BE2C (cell line): ENCODE results near the gene MAP3K9.

ENCODE experiments used
- DNase-seq: peaks from one replicate; pipeline ENCODE4 v3.0.0-alpha.2; 2020
- H3K27me3 ChIP-seq: fragments of 250-450 bp; sonication (Bioruptor Pico); 2 replicates; pipeline ENCODE4 v1.5.1; 2020; ENCODE audit warnings: mild to moderate bottlenecking
- H3K36me3 ChIP-seq: fragments of 250-450 bp; sonication (Bioruptor Pico); 2 replicates; pipeline ENCODE4 v1.5.1; 2020; ENCODE audit warnings: mild to moderate bottlenecking
- H3K4me1 ChIP-seq: fragments of 250-450 bp; sonication (Bioruptor Pico); 2 replicates; pipeline ENCODE4 v1.5.1; 2020
- H3K4me3 ChIP-seq: 2 replicates; pipeline ENCODE4 v1.5.1; 2011; ENCODE audit warnings: low read depth, low read length
- H3K9me3 ChIP-seq: fragments of 250-450 bp; sonication (Bioruptor Pico); 2 replicates; pipeline ENCODE4 v1.5.1; 2020
- CTCF ChIP-seq: IDR thresholded peaks from 2 replicates; pipeline ENCODE4 v1.5.1; 2012; ENCODE audit warnings: mild to moderate bottlenecking, low read depth, low read length

MAP3K9 gene

GRCh38 chr14:70748422-70748821 is 60.9 kb downstream of the MAP3K9 start:
- Histone ChIP-seq H3K4me1 (no peaks in the 10 kb centered on the region), H3K9me3 (no peaks in the 10 kb centered on the region), H3K36me3 (no peaks in the 10 kb centered on the region), H3K4me3 (no peak overlapping the region), H3K27me3 (no peaks in the 10 kb centered on the region; the same call in 1 of the 2 replicates)
- no peak for DNase-seq
- no peak for TF ChIP-seq CTCF

GRCh38 chr14:70744641-70745040 is 64.7 kb downstream of the MAP3K9 start:
- Histone ChIP-seq H3K4me3 (no peak overlapping the region), H3K27me3 (no peaks in the 10 kb centered on the region; the same call in 1 of the 2 replicates), H3K9me3 (no peaks in the 10 kb centered on the region), H3K4me1 (no peaks in the 10 kb centered on the region), H3K36me3 (no peaks in the 10 kb centered on the region)
- TF ChIP-seq CTCF = no peak
- no peak for DNase-seq

GRCh38 chr14:70742316-70742715 is 67.0 kb downstream of the MAP3K9 start:
- H3K4me1 ChIP-seq = no peaks in the 10 kb centered on the region
- H3K9me3 ChIP-seq = no peaks in the 10 kb centered on the region
- no peak overlapping the region for H3K4me3 ChIP-seq
- no peak for DNase-seq
- H3K36me3 ChIP-seq = no peaks in the 10 kb centered on the region
- H3K27me3 ChIP-seq = no peaks in the 10 kb centered on the region
- no peak for TF ChIP-seq CTCF

- TF ChIP-seq CTCF = no peak
- no peak for DNase-seq
- H3K9me3 ChIP-seq = no peaks in the 10 kb centered on the region
- H3K36me3 ChIP-seq = no peaks in the 10 kb centered on the region
- no peaks in the 10 kb centered on the region for H3K4me1 ChIP-seq
- no peaks in the 10 kb centered on the region for H3K27me3 ChIP-seq
- no peak overlapping the region for H3K4me3 ChIP-seq
Measured at GRCh38 chr14:70741482-70741881, 67.8 kb downstream of the MAP3K9 start.

GRCh38 chr14:70735043-70735442 is 74.3 kb downstream of the MAP3K9 start:
- Histone ChIP-seq H3K4me1 (peaks cover 8% of the 10 kb centered on the region; the same call in 1 of the 2 replicates), H3K4me3 (no peak overlapping the region), H3K27me3 (no peaks in the 10 kb centered on the region), H3K36me3 (no peaks in the 10 kb centered on the region), H3K9me3 (no peaks in the 10 kb centered on the region)
- no peak for TF ChIP-seq CTCF
- peak; percentile 89 for DNase-seq

GRCh38 chr14:70731447-70732239 is 77.7 kb downstream of the MAP3K9 start:
- Histone ChIP-seq H3K4me1 (peaks cover 8% of the 10 kb centered on the region; the same call in 1 of the 2 replicates), H3K9me3 (no peaks in the 10 kb centered on the region), H3K27me3 (no peaks in the 10 kb centered on the region), H3K36me3 (no peaks in the 10 kb centered on the region), H3K4me3 (no peak overlapping the region)
- TF ChIP-seq CTCF = no peak
- no peak for DNase-seq
